Heart left ventricle (tissue), 16 donors: ENCODE results near the gene IDUA. TPM values are rescaled to one million over a fixed set of nuclear protein-coding genes. Genes with fewer than 3 reads are reported as not detected.

ENCODE experiments used
- ATAC-seq, 4 donors: fragments of 200-7000 bp; cut with Tn5 transposase; one replicate each; pipeline ENCODE4 v1.9.1; 2020 to 2022; ENCODE audit warnings: moderate library complexity in 4 of 4, mild to moderate bottlenecking in 3 of 4, moderate number of reproducible peaks in 1 of 4
- DNase-seq, 5 donors: peaks; one replicate each; pipeline ENCODE4 v3.0.0-alpha.2; 2020
- H3K27ac ChIP-seq, 12 donors: fragments of 200-600 bp; sonication (generic) in 4 of 12; one replicate each; pipeline versions ENCODE4 v1.5.0 to v1.8.0; 2016 to 2022; ENCODE audit warnings: mild to moderate bottlenecking in 2 of 12
- H3K27me3 ChIP-seq, 9 donors: fragments of 200-600 bp; sonication (generic) in 2 of 9; one replicate each; pipeline versions ENCODE4 v1.5.1 to v1.8.0; 2016 to 2022; ENCODE audit warnings: mild to moderate bottlenecking in 3 of 9
- H3K36me3 ChIP-seq, 9 donors: fragments of 200-600 bp; sonication (generic) in 2 of 9; one replicate each; pipeline versions ENCODE4 v1.5.0 to v1.8.0; 2018 to 2022; ENCODE audit warnings: mild to moderate bottlenecking in 2 of 9
- H3K4me1 ChIP-seq, 12 donors: fragments of 200-600 bp; sonication (generic) in 4 of 12; one replicate each; pipeline versions ENCODE4 v1.5.0 to v1.8.0; 2016 to 2022; ENCODE audit warnings: mild to moderate bottlenecking in 3 of 12
- H3K4me3 ChIP-seq, 12 donors: fragments of 200-600 bp; sonication (generic) in 4 of 12; one replicate each; pipeline versions ENCODE4 v1.5.0 to v1.8.0; 2017 to 2022; ENCODE audit warnings: mild to moderate bottlenecking in 9 of 12, moderate library complexity in 4 of 12
- H3K9me3 ChIP-seq, 12 donors: fragments of 200-600 bp; sonication (generic) in 4 of 12; one replicate each; pipeline versions ENCODE4 v1.5.0 to v1.8.0; 2016 to 2022; ENCODE audit warnings: mild to moderate bottlenecking in 1 of 12
- POLR2A ChIP-seq, 2 donors: fragments of 450-650 bp; IDR thresholded peaks; one replicate each; pipeline ENCODE4 v1.6.1; 2017; ENCODE audit warnings: antibody characterized with exemption in 2 of 2, mild to moderate bottlenecking in 2 of 2, moderate library complexity in 2 of 2
- WGBS, 4 donors: extraction: QIAGEN DNeasy Blood & Tissue Kit in 2 of 4; methylation state at CpG; one replicate each; pipeline versions ENCODE4 v1.1.5 to v1.1.7; 2013 to 2018; 5-methylcytosine and 5-hydroxymethylcytosine counted together
- intact Hi-C, 10 donors: fragments of 100-400 bp; cut with DNase I; formaldehyde crosslinking; loops; one replicate each; pipeline versions ENCODE4 v1.11.1 to v1.14.2; 2022
- polyA plus RNA-seq, 2 donors: library from polyadenylated mRNA; stranded (reverse); fragments of 200-250 nt; gene quantifications; one replicate each; pipeline ENCODE4 v1.2.3, GENCODE V29; 2013
- total RNA-seq, 9 donors: library from RNA; depleted of rRNA in 2 of 9; stranded (reverse); fragments of >200 nt in 2 of 9; fragmentation: NEBNext Ultra II Directional in 3 of 9; extraction: Animal tissue kit (Norgen Biotek cat#: 25700) in 3 of 9; gene quantifications; one replicate each; pipeline versions ENCODE4 v1.1.0 to v1.2.4, GENCODE V29; 2016 to 2023
- TF ChIP-seq, protein P1 (sequence below), 12 donors: fragments of 200-600 bp; sonication (generic) in 4 of 12; IDR thresholded peaks; one replicate each; pipeline versions ENCODE4 v1.5.0 to v1.8.0; 2018 to 2022; ENCODE audit warnings: antibody characterized with exemption in 12 of 12, mild to moderate bottlenecking in 5 of 12
- donor health status: ischemic (EF 13 %, LVEDD 7.1; RV severe dilation, severe dysfunction).
- donor health status: healthy with polysubstance abuse.
- donor health status: DM: no; HTN: yes; CAD: no.
- donor health status: DM: no; HTN: no; CAD: no.
- donor health status: ischemic (EF 25% LVEDD 6.9; RV normal size, moderate dysfunction).
- donor health status: ischemic (EF 25% LVEDD 5.7; RV mildly dilated, moderate dysfunction).
- donor health status: healthy.
- donor health status: DM: yes; HTN: yes; CAD: no.
- donor health status: ischemic (EF 35%, LVEDD 5.7; RV mildly dilated, moderate dysfunction).
- donor health status: nonischemic (EF 11% LVEDD 7.7; RV severe dilation, severe dysfunction).
- donor health status: DM: yes; HTN: yes; CAD: no.
- donor health status: PGD.
- donor health status: ischemic (EF 29% LVEDD 5.4; RV normal size, mild dysfunction).
- donor health status: nonischemic (EF 23%, LVEDD 6.1; RV moderate dilation, normal function).

The IDUA gene
- total and polyA plus RNA-seq, 11 donors = 3.2 to 17.4 (median 6.8) TPM

DNA sequence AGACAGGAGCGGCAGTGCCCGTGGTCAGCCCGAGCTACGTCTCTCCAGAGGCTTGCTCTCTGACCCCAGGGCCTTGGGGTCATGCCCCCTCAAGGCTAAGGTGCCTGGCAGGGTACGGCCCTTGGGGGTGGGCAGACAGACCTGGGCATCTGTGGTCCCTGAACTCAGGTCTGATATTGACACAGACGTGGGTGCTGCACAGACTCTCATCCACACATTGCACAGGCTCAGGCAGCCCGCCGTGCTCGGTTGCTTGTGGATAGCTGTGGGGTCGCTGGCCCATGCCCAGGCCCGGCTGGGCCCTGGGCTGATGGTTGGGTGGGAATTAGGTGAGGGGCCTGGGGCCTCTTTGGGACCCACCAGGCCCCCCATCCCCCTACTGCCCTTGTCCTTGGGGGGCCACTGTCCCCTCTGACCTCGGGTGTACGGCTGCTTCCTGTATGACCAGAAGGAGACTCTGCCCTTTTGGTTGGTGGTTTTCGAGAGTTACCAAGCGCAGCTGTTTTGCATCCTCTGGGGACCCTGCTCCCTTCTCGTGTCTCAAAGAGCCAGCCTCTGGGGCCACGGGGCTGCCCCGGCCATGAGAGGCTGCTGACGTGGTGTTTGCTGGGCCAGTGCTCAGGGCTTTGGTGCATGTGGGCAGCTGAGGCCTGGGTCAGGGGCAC lies 34.7 kb downstream of the IDUA start:
- Histone ChIP-seq H3K27me3 (no peaks in the 10 kb centered on the region), H3K9me3 (no peaks in the 10 kb centered on the region), H3K27ac (no peak overlapping the region), H3K4me1 (peaks cover 0 to 4% (median 0%) of the 10 kb centered on the region in 12 donors), H3K36me3 (peaks cover 0 to 16% (median 0%) of the 10 kb centered on the region in 9 donors), H3K4me3 (no peak overlapping the region)
- no peak for DNase-seq
- no peak for ATAC-seq
- intact Hi-C loops = no loop called here
- no peak for TF ChIP-seq POLR2A (IDR thresholded peaks at IDR 0.05)
- TF ChIP-seq, protein P1, sequence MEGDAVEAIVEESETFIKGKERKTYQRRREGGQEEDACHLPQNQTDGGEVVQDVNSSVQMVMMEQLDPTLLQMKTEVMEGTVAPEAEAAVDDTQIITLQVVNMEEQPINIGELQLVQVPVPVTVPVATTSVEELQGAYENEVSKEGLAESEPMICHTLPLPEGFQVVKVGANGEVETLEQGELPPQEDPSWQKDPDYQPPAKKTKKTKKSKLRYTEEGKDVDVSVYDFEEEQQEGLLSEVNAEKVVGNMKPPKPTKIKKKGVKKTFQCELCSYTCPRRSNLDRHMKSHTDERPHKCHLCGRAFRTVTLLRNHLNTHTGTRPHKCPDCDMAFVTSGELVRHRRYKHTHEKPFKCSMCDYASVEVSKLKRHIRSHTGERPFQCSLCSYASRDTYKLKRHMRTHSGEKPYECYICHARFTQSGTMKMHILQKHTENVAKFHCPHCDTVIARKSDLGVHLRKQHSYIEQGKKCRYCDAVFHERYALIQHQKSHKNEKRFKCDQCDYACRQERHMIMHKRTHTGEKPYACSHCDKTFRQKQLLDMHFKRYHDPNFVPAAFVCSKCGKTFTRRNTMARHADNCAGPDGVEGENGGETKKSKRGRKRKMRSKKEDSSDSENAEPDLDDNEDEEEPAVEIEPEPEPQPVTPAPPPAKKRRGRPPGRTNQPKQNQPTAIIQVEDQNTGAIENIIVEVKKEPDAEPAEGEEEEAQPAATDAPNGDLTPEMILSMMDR (IDR thresholded peaks at IDR 0.05) = no peak
- 84 to 92% (median 89%) methylated on average over 16 to 19 of the region's 19 CpGs for WGBS, 4 donors

DNA sequence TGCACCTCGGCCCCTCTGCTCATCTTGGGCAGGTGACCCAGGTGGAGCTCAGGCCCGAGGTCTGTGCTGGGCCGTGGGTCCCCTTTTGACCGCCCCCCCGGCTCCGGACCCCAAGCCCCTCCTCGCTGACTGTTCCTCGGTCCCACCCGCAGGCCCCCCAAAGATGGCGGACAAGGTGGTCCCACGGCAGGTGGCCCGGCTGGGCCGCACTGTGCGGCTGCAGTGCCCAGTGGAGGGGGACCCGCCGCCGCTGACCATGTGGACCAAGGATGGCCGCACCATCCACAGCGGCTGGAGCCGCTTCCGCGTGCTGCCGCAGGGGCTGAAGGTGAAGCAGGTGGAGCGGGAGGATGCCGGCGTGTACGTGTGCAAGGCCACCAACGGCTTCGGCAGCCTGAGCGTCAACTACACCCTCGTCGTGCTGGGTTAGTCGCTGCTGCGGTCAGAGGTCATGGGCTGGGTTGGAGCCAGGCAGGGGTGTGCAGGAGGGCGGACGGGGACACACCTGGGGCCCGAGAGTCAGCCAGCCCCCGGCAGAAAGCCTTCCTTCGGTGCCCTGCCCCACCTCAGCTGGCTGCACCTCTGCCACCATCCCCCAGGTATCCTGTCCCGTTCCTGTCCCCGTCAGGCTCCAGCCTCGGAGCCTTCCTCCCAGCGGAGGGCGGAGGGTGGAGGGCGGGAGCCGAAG lies 35.4 kb downstream of the IDUA start:
- no peak for DNase-seq
- no peak for TF ChIP-seq POLR2A (IDR thresholded peaks at IDR 0.05)

DNA sequence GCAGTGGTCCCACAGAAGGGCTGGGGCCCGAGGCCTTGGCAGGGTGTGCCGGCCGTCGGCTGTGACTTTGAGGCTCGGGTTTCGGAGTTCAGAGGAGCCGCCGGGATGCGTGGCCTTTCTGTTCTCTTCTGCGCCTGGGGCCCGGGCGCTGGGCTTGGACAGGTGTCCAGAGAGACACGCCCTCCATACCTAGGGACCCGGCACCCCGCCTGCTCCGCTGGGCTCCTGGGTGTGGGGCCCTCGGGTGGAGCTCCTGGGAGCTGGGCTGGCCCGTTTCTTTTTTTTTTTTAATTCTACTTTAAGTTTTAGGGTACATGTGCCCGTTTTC lies 35.9 kb downstream of the IDUA start:
- 89 to 92% (median 91%) methylated on average over 14 to 19 of the region's 19 CpGs for WGBS, 4 donors
- Histone ChIP-seq H3K27me3 (no peaks in the 10 kb centered on the region), H3K4me3 (no peak overlapping the region), H3K4me1 (peaks cover 0 to 6% (median 0%) of the 10 kb centered on the region in 12 donors), H3K36me3 (peaks cover 0 to 16% (median 0%) of the 10 kb centered on the region in 9 donors), H3K27ac (no peak overlapping the region), H3K9me3 (no peaks in the 10 kb centered on the region)
- ATAC-seq (no peak), DNase-seq (no peak)
- no peak for TF ChIP-seq POLR2A (IDR thresholded peaks at IDR 0.05)
- TF ChIP-seq, protein P1 (IDR thresholded peaks at IDR 0.05) = no peak
- intact Hi-C loops = no loop called here

More for the DNA sequence above, 35.4 kb downstream of the IDUA start:
- ATAC-seq = no peak
- Histone ChIP-seq H3K27me3 (no peaks in the 10 kb centered on the region), H3K9me3 (no peaks in the 10 kb centered on the region), H3K4me1 (peaks cover 0 to 6% (median 0%) of the 10 kb centered on the region in 12 donors), H3K27ac (no peak overlapping the region), H3K36me3 (peaks cover 0 to 16% (median 0%) of the 10 kb centered on the region in 9 donors), H3K4me3 (no peak overlapping the region)
- 94 to 96% (median 94%) methylated on average over 26 to 46 of the region's 46 CpGs for WGBS, 4 donors
- intact Hi-C loops = no loop called here

DNA sequence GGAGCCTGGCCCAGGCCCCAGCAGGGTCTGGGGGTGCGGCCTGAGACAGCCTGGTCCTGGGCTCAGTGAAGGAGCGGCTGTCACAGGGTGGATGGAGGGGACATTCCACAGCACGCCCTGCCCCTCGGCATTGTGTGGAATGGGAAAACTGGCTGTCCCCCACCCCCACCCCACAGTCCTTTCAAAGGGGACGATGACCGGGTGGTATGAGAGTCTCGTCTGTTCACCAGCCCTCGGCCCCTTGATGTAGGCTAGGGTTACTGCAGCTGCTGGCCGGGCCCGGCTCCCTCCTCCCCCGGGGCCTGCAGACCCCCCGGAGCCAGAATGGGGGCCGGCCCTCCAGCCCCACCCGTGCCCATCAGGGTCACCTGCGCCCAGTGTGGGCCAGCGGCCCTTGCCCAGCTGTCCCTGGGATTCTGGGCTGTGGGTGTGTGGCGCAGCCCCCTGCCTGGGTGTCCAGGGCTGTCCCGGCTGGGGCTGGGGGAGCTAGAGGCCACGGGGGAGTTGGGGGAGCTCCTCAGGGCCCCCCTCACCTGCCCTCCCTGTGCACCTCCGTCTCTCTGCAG lies 36.3 kb downstream of the IDUA start:
- intact Hi-C loops = no loop called here
- H3K36me3 ChIP-seq = peaks cover 0 to 16% (median 0%) of the 10 kb centered on the region in 9 donors
- H3K27ac ChIP-seq = no peak overlapping the region
- ATAC-seq = no peak
- no peaks in the 10 kb centered on the region for H3K27me3 ChIP-seq
- WGBS, 4 donors = 92 to 95% (median 92%) methylated on average over 9 to 20 of the region's 20 CpGs
- no peak for TF ChIP-seq POLR2A (IDR thresholded peaks at IDR 0.05)
- TF ChIP-seq, protein P1 (IDR thresholded peaks at IDR 0.05) = no peak
- H3K4me3 ChIP-seq = no peak overlapping the region
- H3K4me1 ChIP-seq = peaks cover 0 to 6% (median 0%) of the 10 kb centered on the region in 12 donors
- no peaks in the 10 kb centered on the region for H3K9me3 ChIP-seq
- no peak for DNase-seq
